CD4-positive, alpha-beta T cell treated with Interleukin-2 at 100 ng/mL for 4 hours (primary cell): ENCODE measurements around the gene CHST2.

Source experiments
- DNase-seq: peaks from one replicate; pipeline ENCODE4 v3.0.0-alpha.2; 2020; ENCODE audit warnings: low spot score

Gene CHST2

DNA sequence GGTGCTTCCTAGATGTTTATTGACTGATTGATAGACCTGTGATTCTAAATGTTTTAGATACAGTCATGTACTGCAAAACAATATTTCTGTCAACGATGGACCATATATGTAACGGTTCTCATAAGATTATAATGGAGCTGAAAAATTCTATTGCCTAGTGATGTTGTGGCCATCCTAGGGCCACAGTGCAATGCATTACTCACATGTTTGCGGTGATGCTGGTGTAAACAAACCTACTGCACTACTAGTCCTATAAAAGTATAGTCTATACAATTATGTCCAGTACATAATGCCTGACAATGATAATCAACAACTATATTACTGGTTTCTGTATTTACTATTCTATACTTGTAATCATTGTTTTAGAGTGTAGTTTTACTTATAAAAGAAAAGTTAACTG is 46.8 kb downstream of the CHST2 start:
- no peak for DNase-seq

- DNase-seq = no peak
Observed at GRCh38 chr3:143167969-143168854, 48.6 kb downstream of the CHST2 start.

DNA sequence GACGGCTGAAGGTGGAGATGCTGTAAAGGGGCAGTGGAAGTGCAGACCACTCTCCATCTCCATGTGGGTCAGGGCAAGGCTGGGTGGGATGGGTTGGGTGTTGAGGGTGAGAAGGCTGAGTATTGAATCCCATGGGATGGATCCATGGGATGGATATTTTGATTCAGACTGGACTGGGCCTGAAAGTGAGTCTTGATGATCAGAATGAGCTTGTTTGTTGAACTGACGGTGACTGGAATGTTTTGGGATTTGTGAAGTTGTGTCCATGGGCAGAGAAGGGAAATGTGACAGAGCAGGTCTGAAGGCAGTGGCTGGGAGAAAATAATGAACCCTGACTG is 49.3 kb downstream of the CHST2 start:
- DNase-seq = no peak

GRCh38 chr3:143170074-143170473 is 50.5 kb downstream of the CHST2 start:
- DNase-seq = no peak

- DNase-seq = peak; percentile 23
Observed at GRCh38 chr3:143170676-143171075, 51.1 kb downstream of the CHST2 start.

- DNase-seq = peak; percentile 33
Observed at GRCh38 chr3:143171141-143171980, 51.8 kb downstream of the CHST2 start.

DNA sequence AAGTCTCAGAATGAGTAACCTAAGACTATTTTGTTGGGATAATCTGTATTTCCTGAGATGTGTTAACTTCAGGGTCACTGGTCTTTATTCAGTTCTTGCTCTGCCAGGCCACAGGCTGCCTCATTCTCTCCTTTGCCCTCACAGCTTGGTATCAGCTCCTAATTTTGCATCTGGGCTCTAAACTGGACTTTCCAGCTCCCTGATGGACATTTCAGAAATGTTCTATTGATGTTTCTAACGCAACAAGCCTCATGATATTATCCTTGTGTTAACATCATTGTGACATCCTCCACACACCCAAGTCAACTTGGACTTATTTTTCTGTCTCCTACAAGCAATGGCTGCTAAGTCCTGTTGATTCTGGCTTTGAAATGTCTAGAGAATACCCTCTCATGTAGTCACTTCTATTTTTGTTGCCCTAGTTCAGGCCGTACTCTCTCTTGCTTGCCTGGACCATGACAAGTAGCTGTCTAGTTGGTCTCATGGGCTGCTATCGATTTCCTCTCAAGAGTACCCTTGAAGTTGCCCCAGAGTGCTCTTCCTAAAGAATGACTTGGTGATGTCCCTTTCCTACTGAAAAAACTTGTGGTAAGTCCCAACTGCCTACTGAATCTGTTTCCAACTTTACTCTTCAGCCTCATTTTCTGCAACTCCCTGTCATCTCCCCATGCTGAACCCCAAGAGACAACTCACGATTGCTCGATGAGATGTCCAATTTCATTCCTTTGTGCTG is 52.7 kb downstream of the CHST2 start:
- DNase-seq = no peak

GRCh38 chr3:143172795-143173145 is 53.2 kb downstream of the CHST2 start:
- no peak for DNase-seq

GRCh38 chr3:143173242-143173641 is 53.7 kb downstream of the CHST2 start:
- no peak for DNase-seq
